ENCODE measurements around the gene CALN1.
"Not testable (repeated sequence)": the region's sequence is repeated elsewhere in the genome, so short reads cannot be mapped to it uniquely, and the experiment has no call there.

Gene CALN1

DNA sequence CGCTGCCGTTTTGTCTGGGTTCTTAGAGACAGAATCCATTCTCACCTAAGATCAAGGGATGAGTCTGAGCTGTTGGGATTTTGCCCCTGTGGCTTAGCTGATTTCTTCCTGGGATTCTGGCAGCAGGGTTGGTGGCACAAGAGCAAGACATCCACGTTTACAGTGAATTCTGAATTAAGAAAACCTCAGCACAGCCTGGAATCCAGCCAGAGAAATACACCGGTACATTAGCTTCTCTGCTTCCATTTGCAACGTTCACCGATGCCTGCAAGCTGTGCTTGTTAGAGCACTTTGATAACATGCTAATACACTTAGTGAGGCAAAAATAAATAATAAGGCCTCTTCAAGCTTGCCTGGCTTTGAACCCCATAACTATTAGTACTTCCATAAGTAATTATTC, 569.8 kb downstream of the CALN1 start:
- no peak overlapping the region for H3K27ac ChIP-seq
- TF ChIP-seq CTCF (conservative IDR thresholded peaks at IDR 0.05), result no peak
- TF ChIP-seq ZFX (IDR thresholded peaks at IDR 0.05), result no peak

DNA sequence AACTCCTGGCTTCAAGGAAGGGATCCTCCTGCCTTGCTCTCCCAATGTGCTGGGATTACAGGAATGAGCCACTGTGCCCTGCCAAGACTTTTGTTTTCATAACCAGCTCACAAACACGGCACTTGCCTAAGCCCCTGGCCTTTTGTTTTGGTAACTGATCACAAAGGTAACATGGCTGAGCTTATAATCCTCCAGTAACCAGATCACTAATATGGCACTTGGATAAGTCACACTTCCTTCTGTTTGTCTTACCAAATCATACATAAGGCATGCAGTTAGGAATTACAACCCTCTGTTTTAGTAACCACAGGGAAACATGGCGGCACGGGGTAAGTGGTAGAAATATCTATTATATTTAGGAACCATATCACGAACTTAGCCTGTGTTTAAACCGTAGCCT, 577.1 kb downstream of the CALN1 start:
- no peak overlapping the region for H3K27ac ChIP-seq
- TF ChIP-seq ZFX (IDR thresholded peaks at IDR 0.05), result no peak

GRCh38 chr7:71829515-71829914, 582.6 kb downstream of the CALN1 start:
- no peak overlapping the region for H3K27ac ChIP-seq
- no peak for TF ChIP-seq ZFX (IDR thresholded peaks at IDR 0.05)

DNA sequence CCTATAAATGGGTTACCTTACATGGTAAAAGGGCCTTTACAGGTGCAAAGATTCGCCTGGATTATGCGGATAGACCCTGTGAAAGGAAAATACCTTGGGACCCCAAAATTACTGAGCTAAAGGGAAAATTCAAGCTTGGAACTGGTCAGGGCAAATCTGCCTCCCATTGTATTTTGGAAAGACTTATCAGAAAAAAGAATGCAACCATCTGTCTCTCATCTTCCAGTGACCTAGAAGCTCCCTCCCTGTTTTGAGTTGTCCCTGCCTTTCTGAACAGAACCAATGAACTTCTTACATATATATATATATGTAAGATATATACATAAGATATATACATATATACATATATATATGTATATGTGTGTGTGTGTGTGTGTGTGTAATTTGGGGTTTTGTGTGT, 583.8 kb downstream of the CALN1 start:
- TF ChIP-seq CTCF (conservative IDR thresholded peaks at IDR 0.05) (no peak), ZFX (IDR thresholded peaks at IDR 0.05) (no peak)
- H3K27ac ChIP-seq, result no peak overlapping the region

DNA sequence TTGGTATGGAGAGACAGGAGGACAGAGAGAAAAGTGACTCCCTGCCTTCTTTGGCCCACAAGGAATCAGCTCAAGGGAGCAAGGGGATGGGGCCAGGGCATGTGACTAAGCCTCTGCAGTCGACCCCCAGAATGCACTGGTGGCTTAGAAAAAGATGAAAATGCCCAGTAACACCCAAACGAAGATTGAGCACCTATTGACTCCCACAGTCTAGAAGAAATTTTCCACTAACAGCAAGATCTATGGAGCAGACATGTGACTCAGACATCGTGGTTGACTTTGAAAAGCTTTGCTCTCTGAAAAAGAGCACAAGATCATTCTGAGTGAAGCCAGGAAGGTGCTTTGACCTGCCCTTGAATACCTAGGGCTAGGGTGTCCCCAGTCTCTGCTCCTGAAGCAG, 586.0 kb downstream of the CALN1 start:
- H3K27ac ChIP-seq, result no peak overlapping the region
- TF ChIP-seq ZFX (IDR thresholded peaks at IDR 0.05) (no peak), CTCF (conservative IDR thresholded peaks at IDR 0.05) (no peak)

GRCh38 chr7:71824006-71824760, 588.0 kb downstream of the CALN1 start:
- H3K27ac ChIP-seq, result no peak overlapping the region

GRCh38 chr7:71822406-71822805, 589.7 kb downstream of the CALN1 start:
- not testable (repeated sequence) for H3K27ac ChIP-seq

More at GRCh38 chr7:71824006-71824760, 588.0 kb downstream of the CALN1 start:
- no peak for TF ChIP-seq ZFX (IDR thresholded peaks at IDR 0.05)
- no peak for TF ChIP-seq CTCF (conservative IDR thresholded peaks at IDR 0.05)

DNA sequence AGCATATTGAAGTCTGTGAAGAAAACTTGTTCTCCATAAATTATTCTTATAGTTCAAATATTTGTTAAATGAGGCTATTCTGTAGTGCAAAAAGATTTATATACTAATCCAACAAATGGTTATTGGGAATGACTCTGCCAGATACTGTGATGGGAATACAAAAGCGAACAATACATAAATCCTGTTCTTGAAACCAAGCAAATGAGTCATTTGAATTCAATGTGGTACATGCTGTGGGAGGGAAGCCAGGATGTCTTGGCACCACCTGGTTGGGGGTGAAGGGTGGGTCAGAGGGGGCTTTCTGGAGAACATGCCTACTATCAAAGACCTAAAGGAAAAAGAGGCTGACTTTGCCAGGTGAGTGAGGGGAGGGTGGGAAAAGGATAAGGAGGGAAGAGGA, 594.2 kb downstream of the CALN1 start:
- no peak overlapping the region for H3K27ac ChIP-seq
- TF ChIP-seq CTCF (conservative IDR thresholded peaks at IDR 0.05) (no peak), ZFX (IDR thresholded peaks at IDR 0.05) (no peak)

GRCh38 chr7:71808115-71808514, 604.0 kb downstream of the CALN1 start:
- no peak for TF ChIP-seq ZFX (IDR thresholded peaks at IDR 0.05)
- no peak for TF ChIP-seq CTCF (conservative IDR thresholded peaks at IDR 0.05)
- no peak overlapping the region for H3K27ac ChIP-seq
